HFFc6 (cell line): ENCODE data around the gene CSPG5. TPM values are rescaled to one million over a fixed set of nuclear protein-coding genes. Genes with fewer than 3 reads are reported as not detected.

Experiments used
- DNase-seq: peaks from one replicate; pipeline ENCODE4 v3.0.0-alpha.2; 2018
- H3K27ac Mint-ChIP-seq: 2 replicates; pipeline ENCODE4 v1.8.0; 2020; ENCODE audit warnings: mild to moderate bottlenecking, mixed read lengths
- H3K27me3 Mint-ChIP-seq: 2 replicates; pipeline ENCODE4 v1.8.0; 2021; ENCODE audit warnings: mild to moderate bottlenecking, moderate library complexity, mixed read lengths; ENCODE audit not compliant: insufficient read depth
- H3K36me3 Mint-ChIP-seq: 2 replicates; pipeline ENCODE4 v1.8.0; 2021; ENCODE audit warnings: low read depth, mixed read lengths
- H3K4me1 Mint-ChIP-seq: 2 replicates; pipeline ENCODE4 v1.8.0; 2020; ENCODE audit warnings: low read depth, mixed read lengths
- H3K4me3 Mint-ChIP-seq: 2 replicates; pipeline ENCODE4 v1.8.0; 2020; ENCODE audit warnings: mild to moderate bottlenecking, moderate library complexity, mixed read lengths
- H3K9me3 Mint-ChIP-seq: 2 replicates; pipeline ENCODE4 v1.8.0; 2020; ENCODE audit warnings: mild to moderate bottlenecking, mixed read lengths
- CTCF ChIP-seq: fragments of 200-600 bp; sonication (generic); IDR thresholded peaks from 2 replicates; pipeline ENCODE4 v1.5.0; 2021; ENCODE audit warnings: antibody characterized with exemption, mild to moderate bottlenecking
- total RNA-seq, 6 experiments: library from RNA; stranded (reverse); fragmentation: NEBNext Ultra II Directional; extraction: Animal tissue kit (Norgen Biotek cat#: 25700); gene quantifications; 2 replicates in 1 of 6; 3 replicates in 5 of 6; pipeline ENCODE4 v1.2.3, GENCODE V29; 2021

Gene CSPG5
- total RNA-seq, 6 experiments from 2014 or later: 0.05 to 0.19 (median 0.11) TPM; not detected in 3

- H3K4me1 Mint-ChIP-seq: peaks cover 21% of the 10 kb centered on the region
- peaks cover 4% of the 10 kb centered on the region; the same call in 1 of the 2 replicates for H3K27me3 Mint-ChIP-seq
- DNase-seq: no peak
- no peaks in the 10 kb centered on the region for H3K9me3 Mint-ChIP-seq
- H3K4me3 Mint-ChIP-seq: peak overlapping the region; percentile 98
- H3K27ac Mint-ChIP-seq: peak overlapping the region; percentile 92
- peaks cover 12% of the 10 kb centered on the region; the same call in 1 of the 2 replicates for H3K36me3 Mint-ChIP-seq
- no peak for TF ChIP-seq CTCF
Observed at GRCh38 chr3:47512416-47513124, 66.1 kb downstream of the CSPG5 start.

Other genes with a start within 250 kb of the CSPG5 start
- gene PTPN23, start 197.8 kb downstream of the CSPG5 start, total RNA-seq: 10 to 100 TPM; 43.1 to 50.0 (median 48.6) TPM
- 10 to 100 TPM; 48.3 to 63.3 (median 54.9) TPM for gene SCAP, start 102.9 kb downstream of the CSPG5 start, total RNA-seq
- gene ELP6, start 65.2 kb downstream of the CSPG5 start, total RNA-seq: 10 to 100 TPM; 30.4 to 36.2 (median 34.5) TPM
- gene SMARCC1, start 203.0 kb upstream of the CSPG5 start, total RNA-seq: 10 to 100 TPM; 65.8 to 81.9 (median 69.2) TPM
- gene DHX30, start 224.3 kb upstream of the CSPG5 start, total RNA-seq: 10 to 100 TPM; 54.1 to 64.0 (median 58.4) TPM